GM12878 (cell line): Measurements from ENCODE around the gene SLC11A2. TPM values are rescaled to one million over a fixed set of nuclear protein-coding genes. Genes with fewer than 3 reads are reported as not detected.

ENCODE experiments used
- ATAC-seq: fragments of 200-7000 bp; cut with Tn5 transposase; 3 replicates; pipeline ENCODE4 v1.9.1; 2020; ENCODE audit warnings: mild to moderate bottlenecking, moderate library complexity
- BruUV-seq: library from RNA; stranded (reverse); fragments of 400-500 nt; replicated peaks from 2 replicates; lab custom pipeline; 2021; lab: Mats Ljungman, UMichigan
- CTCF ChIA-PET: fragments of 300-600 bp; sonication (Branson Sonifier 250); formaldehyde crosslinking; extraction: SDS; loops from one replicate; lab custom pipeline; 2021; ENCODE audit warnings: inconsistent platforms; lab: Yijun Ruan, JAX
- POLR2A ChIA-PET: fragments of 350-600 bp; formaldehyde crosslinking; extraction: SDS; loops from one replicate; lab custom pipeline; 2021; ENCODE audit warnings: inconsistent platforms; lab: Charles Lee
- RAD21 ChIA-PET: fragments of 300-600 bp; sonication (Branson Sonifier 250); formaldehyde crosslinking; loops from one replicate; lab custom pipeline; 2023; ENCODE audit warnings: antibody characterized with exemption; ENCODE audit not compliant: unreplicated experiment; lab: Charles Lee
- SMC1A ChIA-PET: fragments of 300-600 bp; sonication (Branson Sonifier 250); formaldehyde crosslinking; loops from one replicate; lab custom pipeline; 2023; ENCODE audit not compliant: unreplicated experiment, uncharacterized antibody; lab: Charles Lee
- DNase-seq: peaks from one replicate; pipeline ENCODE4 v3.0.0-alpha.2; 2011; ENCODE audit warnings: low read depth, low spot score
- FAIRE-seq: peaks from 3 replicates; lab custom pipeline; 2011; peaks lifted over from hg19 to GRCh38; lab: Jason Lieb, UNC
- H2AFZ ChIP-seq: 2 replicates; pipeline ENCODE4 v1.6.0; 2011; ENCODE audit warnings: low read depth, low read length, control low read depth; ENCODE audit not compliant: control insufficient read depth
- H3K27ac ChIP-seq: 2 replicates; pipeline ENCODE4 v1.5.1; 2011; ENCODE audit warnings: control low read depth; ENCODE audit not compliant: control insufficient read depth, insufficient read depth
- H3K27me3 ChIP-seq, 2 experiments: replicated peaks in 1 of 2; 2 replicates each; pipeline versions ENCODE4 v1.6.0 to v1.6.1; 2011; ENCODE audit warnings: low read length in 1 of 2; ENCODE audit not compliant: control insufficient read depth in 2 of 2, insufficient read depth in 2 of 2
- H3K36me3 ChIP-seq, 2 experiments: 2 replicates each; pipeline ENCODE4 v1.5.1; 2011; ENCODE audit warnings: low read length in 1 of 2; ENCODE audit not compliant: control insufficient read depth in 2 of 2, insufficient read depth in 2 of 2
- H3K4me1 ChIP-seq: 2 replicates; pipeline ENCODE4 v1.6.1; 2011; ENCODE audit warnings: mild to moderate bottlenecking, low read length, moderate library complexity, mixed read lengths; ENCODE audit not compliant: control insufficient read depth, insufficient read depth
- H3K4me2 ChIP-seq: 2 replicates; pipeline ENCODE4 v1.6.0; 2011; ENCODE audit warnings: control low read depth; ENCODE audit not compliant: control insufficient read depth, insufficient read depth
- H3K4me3 ChIP-seq: fragments of 200-600 bp; sonication (generic); 2 replicates; pipeline ENCODE4 v1.5.1; 2016
- H3K79me2 ChIP-seq: 2 replicates; pipeline ENCODE4 v1.6.0; 2011; ENCODE audit warnings: low read length; ENCODE audit not compliant: control insufficient read depth, insufficient read depth
- H3K9ac ChIP-seq: 2 replicates; pipeline ENCODE4 v1.8.0; 2011; ENCODE audit warnings: low read length, control low read depth, mixed read lengths; ENCODE audit not compliant: control insufficient read depth, insufficient read depth
- H3K9me3 ChIP-seq: replicated peaks from 3 replicates; pipeline ENCODE4 v1.5.1; 2011; ENCODE audit warnings: mild to moderate bottlenecking, low read length; ENCODE audit not compliant: control insufficient read depth, insufficient read depth
- H4K20me1 ChIP-seq: 2 replicates; pipeline ENCODE4 v1.6.0; 2011; ENCODE audit not compliant: control insufficient read depth, insufficient read depth
- BRCA1 ChIP-seq: IDR thresholded peaks from 2 replicates; pipeline ENCODE4 v1.6.1; 2011; ENCODE audit warnings: low read depth, low read length, improper control_type of control experiment
- ESRRA ChIP-seq: IDR thresholded peaks from 2 replicates; pipeline ENCODE4 v1.6.1; 2012; ENCODE audit warnings: mild to moderate bottlenecking, low read length, improper control_type of control experiment
- GATAD2B ChIP-seq: fragments of 450-650 bp; conservative IDR thresholded peaks from 2 replicates; pipeline ENCODE4 v1.6.1; 2017; ENCODE audit warnings: low read depth, mild to moderate bottlenecking, moderate library complexity
- PML ChIP-seq: IDR thresholded peaks from 2 replicates; pipeline ENCODE4 v1.6.1; 2012; ENCODE audit warnings: low read length, inconsistent platforms
- POLR2A ChIP-seq: IDR thresholded peaks from 2 replicates; pipeline ENCODE4 v1.6.1; 2011; ENCODE audit warnings: low read depth, mild to moderate bottlenecking, low read length
- RAD51 ChIP-seq: fragments of 450-650 bp; IDR thresholded peaks from 2 replicates; pipeline ENCODE4 v1.6.1; 2016; ENCODE audit warnings: moderate library complexity, mild to moderate bottlenecking, inconsistent platforms
- RBBP5 ChIP-seq: fragments of 200-600 bp; sonication (generic); conservative IDR thresholded peaks from 2 replicates; pipeline ENCODE4 v1.6.1; 2016
- SRF ChIP-seq, 2 experiments: IDR thresholded peaks; 2 replicates each; pipeline ENCODE4 v1.6.1; 2011; ENCODE audit warnings: low read depth in 2 of 2, low read length in 2 of 2, mild to moderate bottlenecking in 1 of 2, moderate library complexity in 1 of 2
- TCF12 ChIP-seq: IDR thresholded peaks from 2 replicates; pipeline ENCODE4 v1.6.1; 2011; ENCODE audit warnings: low read depth, mild to moderate bottlenecking, low read length
- WGBS: methylation state at CpG from one replicate; pipeline ENCODE4 v1.1.6; 2016; ENCODE audit warnings: low lambda C conversion rate; ENCODE audit not compliant: insufficient replicate concordance, insufficient coverage; ENCODE audit errors: missing lambda C conversion rate; 5-methylcytosine and 5-hydroxymethylcytosine counted together
- in situ Hi-C: fragments of 300-500 bp; cut with MboI; formaldehyde crosslinking; loops from 9 replicates; pipeline ENCODE4 v1.14.3; 2018; ENCODE audit warnings: mixed read lengths
- intact Hi-C: fragments of 100-400 bp; cut with micrococcal nuclease; formaldehyde crosslinking; loops from one replicate; pipeline ENCODE4 v1.14.2; 2022; ENCODE audit not compliant: unreplicated experiment
- polyA plus RNA-seq, 11 experiments: library from polyadenylated mRNA; depleted of rRNA in 4 of 11; unstranded in 6 of 11; stranded (reverse) in 5 of 11; fragments of >200 nt; fragmentation: Nextera tagmentation in 4 of 11; fragmentation: Illumina TruSeq in 1 of 11; extraction: Ambion mirVana in 4 of 11; extraction: Trizol in 1 of 11; gene quantifications; 1 replicate in 1 of 11; 2 replicates in 10 of 11; pipeline versions ENCODE4 v1.2.1 to v1.2.3, GENCODE V29; 2011 to 2016; ENCODE audit warnings: inconsistent platforms in 2 of 11, missing spikeins in 2 of 11, low read depth in 1 of 11
- total RNA-seq, 4 experiments: library from RNA; depleted of rRNA in 3 of 4; stranded (reverse); fragments of >200 nt in 3 of 4; fragmentation: Illumina TruSeq in 1 of 4; extraction: Trizol in 1 of 4; gene quantifications; 2 replicates each; pipeline versions ENCODE4 v1.2.1 to v1.2.3, GENCODE V29; 2013 to 2021
- TF ChIP-seq, protein P1 (sequence below): fragments of 450-650 bp; IDR thresholded peaks from 2 replicates; pipeline ENCODE4 v1.6.1; 2018; ENCODE audit warnings: mild to moderate bottlenecking, low read depth, moderate library complexity; ENCODE audit not compliant: partially characterized antibody
- TF ChIP-seq, protein P2 (sequence below): IDR thresholded peaks from 2 replicates; pipeline ENCODE4 v1.6.1; 2011; ENCODE audit warnings: mild to moderate bottlenecking, low read depth, low read length, moderate library complexity; ENCODE audit not compliant: insufficient replicate concordance
- TF ChIP-seq, protein P3 (sequence below): IDR thresholded peaks from 2 replicates; pipeline ENCODE4 v1.6.1; 2011; ENCODE audit warnings: borderline replicate concordance, low read depth, mild to moderate bottlenecking, moderate library complexity, mixed read lengths, low read length; ENCODE audit not compliant: insufficient read depth; ENCODE audit errors: extremely low read length
- TF ChIP-seq, protein P4 (sequence below): IDR thresholded peaks from 2 replicates; pipeline ENCODE4 v1.6.1; 2011; ENCODE audit warnings: low read depth, mild to moderate bottlenecking, low read length, moderate library complexity, borderline replicate concordance; ENCODE audit errors: extremely low read depth
- TF ChIP-seq, protein P5 (sequence below): IDR thresholded peaks from 2 replicates; pipeline ENCODE4 v1.6.1; 2012; ENCODE audit warnings: mild to moderate bottlenecking, low read depth, low read length

The SLC11A2 gene
- total and polyA plus RNA-seq, 10 of the 15 experiments (the other 5 are each of a cell fraction or from before 2014, with no cell fraction given), result 6.2 to 29.4 (median 15.6) TPM

DNA sequence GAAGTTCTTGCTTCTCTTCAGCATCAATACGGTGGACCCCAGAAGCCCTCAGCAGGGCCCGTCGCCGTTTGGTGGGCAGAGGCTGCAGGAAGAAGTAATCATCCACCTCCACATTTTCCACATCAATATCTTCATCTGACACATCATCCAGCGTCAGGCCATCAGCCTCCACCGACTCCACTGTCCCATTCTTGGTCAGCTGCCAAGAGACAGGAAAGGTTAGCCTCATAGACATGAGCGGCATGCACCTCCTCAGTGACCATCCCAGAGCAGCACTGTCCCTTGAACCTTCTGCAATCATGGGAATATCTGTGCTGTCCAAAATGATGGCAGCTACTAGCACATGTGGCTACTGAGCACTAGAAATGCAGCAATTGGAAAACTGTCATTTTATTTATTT lies 41.6 kb upstream of the SLC11A2 start:
- no peaks in the 10 kb centered on the region for H3K4me1 ChIP-seq
- no peak overlapping the region for H2AFZ ChIP-seq
- FAIRE-seq, result no peak
- H3K4me2 ChIP-seq, result no peak overlapping the region
- H3K27ac ChIP-seq, result no peak overlapping the region
- ChIA-PET POLR2A (no interaction called here), CTCF (no interaction called here), RAD21 (no interaction called here), SMC1A (interaction anchor here (1.3 kb wide), 1 partner anchor 273 kb away, joined by 4 read pairs; no protein-coding TSS in a partner anchor)
- BruUV-seq, result no TSS peak
- no peaks in the 10 kb centered on the region for H3K9me3 ChIP-seq
- H3K36me3 ChIP-seq, result peaks cover 3 to 10% of the 10 kb centered on the region in 2 experiments
- WGBS, result 94% methylated on average over 7 of the region's 7 CpGs
- intact Hi-C loops, result no loop called here
- H3K4me3 ChIP-seq, result no peak overlapping the region
- H4K20me1 ChIP-seq, result no peaks in the 10 kb centered on the region
- ATAC-seq, result no peak
- H3K79me2 ChIP-seq, result no peaks in the 10 kb centered on the region
- H3K9ac ChIP-seq, result no peak overlapping the region
- no peaks in the 10 kb centered on the region for H3K27me3 ChIP-seq
- no peak for DNase-seq
- in situ Hi-C loops, result no loop called here
- TF ChIP-seq ESRRA (no peak), POLR2A (no peak), RBBP5 (no peak), GATAD2B (no peak), SRF (IDR thresholded peaks at IDR 0.05; ENCODE audit: low read depth in 2 of 2, low read length in 2 of 2) (no peak), PML (no peak), RAD51 (no peak), TCF12 (no peak), BRCA1 (no peak)
- TF ChIP-seq, protein P1, sequence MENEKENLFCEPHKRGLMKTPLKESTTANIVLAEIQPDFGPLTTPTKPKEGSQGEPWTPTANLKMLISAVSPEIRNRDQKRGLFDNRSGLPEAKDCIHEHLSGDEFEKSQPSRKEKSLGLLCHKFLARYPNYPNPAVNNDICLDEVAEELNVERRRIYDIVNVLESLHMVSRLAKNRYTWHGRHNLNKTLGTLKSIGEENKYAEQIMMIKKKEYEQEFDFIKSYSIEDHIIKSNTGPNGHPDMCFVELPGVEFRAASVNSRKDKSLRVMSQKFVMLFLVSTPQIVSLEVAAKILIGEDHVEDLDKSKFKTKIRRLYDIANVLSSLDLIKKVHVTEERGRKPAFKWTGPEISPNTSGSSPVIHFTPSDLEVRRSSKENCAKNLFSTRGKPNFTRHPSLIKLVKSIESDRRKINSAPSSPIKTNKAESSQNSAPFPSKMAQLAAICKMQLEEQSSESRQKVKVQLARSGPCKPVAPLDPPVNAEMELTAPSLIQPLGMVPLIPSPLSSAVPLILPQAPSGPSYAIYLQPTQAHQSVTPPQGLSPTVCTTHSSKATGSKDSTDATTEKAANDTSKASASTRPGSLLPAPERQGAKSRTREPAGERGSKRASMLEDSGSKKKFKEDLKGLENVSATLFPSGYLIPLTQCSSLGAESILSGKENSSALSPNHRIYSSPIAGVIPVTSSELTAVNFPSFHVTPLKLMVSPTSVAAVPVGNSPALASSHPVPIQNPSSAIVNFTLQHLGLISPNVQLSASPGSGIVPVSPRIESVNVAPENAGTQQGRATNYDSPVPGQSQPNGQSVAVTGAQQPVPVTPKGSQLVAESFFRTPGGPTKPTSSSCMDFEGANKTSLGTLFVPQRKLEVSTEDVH, result no peak
- TF ChIP-seq, protein P2, sequence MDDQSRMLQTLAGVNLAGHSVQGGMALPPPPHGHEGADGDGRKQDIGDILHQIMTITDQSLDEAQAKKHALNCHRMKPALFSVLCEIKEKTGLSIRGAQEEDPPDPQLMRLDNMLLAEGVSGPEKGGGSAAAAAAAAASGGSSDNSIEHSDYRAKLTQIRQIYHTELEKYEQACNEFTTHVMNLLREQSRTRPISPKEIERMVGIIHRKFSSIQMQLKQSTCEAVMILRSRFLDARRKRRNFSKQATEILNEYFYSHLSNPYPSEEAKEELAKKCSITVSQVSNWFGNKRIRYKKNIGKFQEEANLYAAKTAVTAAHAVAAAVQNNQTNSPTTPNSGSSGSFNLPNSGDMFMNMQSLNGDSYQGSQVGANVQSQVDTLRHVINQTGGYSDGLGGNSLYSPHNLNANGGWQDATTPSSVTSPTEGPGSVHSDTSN, result no peak
- TF ChIP-seq, protein P3, sequence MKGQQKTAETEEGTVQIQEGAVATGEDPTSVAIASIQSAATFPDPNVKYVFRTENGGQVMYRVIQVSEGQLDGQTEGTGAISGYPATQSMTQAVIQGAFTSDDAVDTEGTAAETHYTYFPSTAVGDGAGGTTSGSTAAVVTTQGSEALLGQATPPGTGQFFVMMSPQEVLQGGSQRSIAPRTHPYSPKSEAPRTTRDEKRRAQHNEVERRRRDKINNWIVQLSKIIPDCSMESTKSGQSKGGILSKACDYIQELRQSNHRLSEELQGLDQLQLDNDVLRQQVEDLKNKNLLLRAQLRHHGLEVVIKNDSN, result no peak
- TF ChIP-seq, protein P4, sequence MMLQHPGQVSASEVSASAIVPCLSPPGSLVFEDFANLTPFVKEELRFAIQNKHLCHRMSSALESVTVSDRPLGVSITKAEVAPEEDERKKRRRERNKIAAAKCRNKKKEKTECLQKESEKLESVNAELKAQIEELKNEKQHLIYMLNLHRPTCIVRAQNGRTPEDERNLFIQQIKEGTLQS, result no peak
- TF ChIP-seq, protein P5, sequence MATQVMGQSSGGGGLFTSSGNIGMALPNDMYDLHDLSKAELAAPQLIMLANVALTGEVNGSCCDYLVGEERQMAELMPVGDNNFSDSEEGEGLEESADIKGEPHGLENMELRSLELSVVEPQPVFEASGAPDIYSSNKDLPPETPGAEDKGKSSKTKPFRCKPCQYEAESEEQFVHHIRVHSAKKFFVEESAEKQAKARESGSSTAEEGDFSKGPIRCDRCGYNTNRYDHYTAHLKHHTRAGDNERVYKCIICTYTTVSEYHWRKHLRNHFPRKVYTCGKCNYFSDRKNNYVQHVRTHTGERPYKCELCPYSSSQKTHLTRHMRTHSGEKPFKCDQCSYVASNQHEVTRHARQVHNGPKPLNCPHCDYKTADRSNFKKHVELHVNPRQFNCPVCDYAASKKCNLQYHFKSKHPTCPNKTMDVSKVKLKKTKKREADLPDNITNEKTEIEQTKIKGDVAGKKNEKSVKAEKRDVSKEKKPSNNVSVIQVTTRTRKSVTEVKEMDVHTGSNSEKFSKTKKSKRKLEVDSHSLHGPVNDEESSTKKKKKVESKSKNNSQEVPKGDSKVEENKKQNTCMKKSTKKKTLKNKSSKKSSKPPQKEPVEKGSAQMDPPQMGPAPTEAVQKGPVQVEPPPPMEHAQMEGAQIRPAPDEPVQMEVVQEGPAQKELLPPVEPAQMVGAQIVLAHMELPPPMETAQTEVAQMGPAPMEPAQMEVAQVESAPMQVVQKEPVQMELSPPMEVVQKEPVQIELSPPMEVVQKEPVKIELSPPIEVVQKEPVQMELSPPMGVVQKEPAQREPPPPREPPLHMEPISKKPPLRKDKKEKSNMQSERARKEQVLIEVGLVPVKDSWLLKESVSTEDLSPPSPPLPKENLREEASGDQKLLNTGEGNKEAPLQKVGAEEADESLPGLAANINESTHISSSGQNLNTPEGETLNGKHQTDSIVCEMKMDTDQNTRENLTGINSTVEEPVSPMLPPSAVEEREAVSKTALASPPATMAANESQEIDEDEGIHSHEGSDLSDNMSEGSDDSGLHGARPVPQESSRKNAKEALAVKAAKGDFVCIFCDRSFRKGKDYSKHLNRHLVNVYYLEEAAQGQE, result no peak
